Spleen (tissue), 7 donors: Measurements from ENCODE around the gene PCSK7.

Experiments used
- POLR2A ChIP-seq, 3 donors: fragments of 450-650 bp; IDR thresholded peaks; one replicate each; pipeline ENCODE4 v1.5.1; 2017; ENCODE audit warnings: antibody characterized with exemption in 3 of 3, mild to moderate bottlenecking in 1 of 3
- TF ChIP-seq, protein P1 (sequence below), 11 experiments: fragments of 200-600 bp in 7 of 11; fragments of 450-650 bp in 4 of 11; sonication (generic) in 4 of 11; IDR thresholded peaks in 8 of 11; conservative IDR thresholded peaks in 3 of 11; 1 replicate in 7 of 11; 2 replicates in 4 of 11; pipeline versions ENCODE4 v1.4.0 to v1.8.0; 2016 to 2021; ENCODE audit warnings: antibody characterized with exemption in 11 of 11, inconsistent platforms in 4 of 11, mild to moderate bottlenecking in 1 of 11
- donor health status: DM: no; HTN: no; CAD: no; lungs with moderate emphysema.
- donor health status: DM: no; HTN: no; CAD: no.
- donor health status: DM: no; HTN: no; CAD: no.

GRCh38 chr11:117201658-117202305 is 30.1 kb downstream of the PCSK7 start:
- TF ChIP-seq, protein P1, sequence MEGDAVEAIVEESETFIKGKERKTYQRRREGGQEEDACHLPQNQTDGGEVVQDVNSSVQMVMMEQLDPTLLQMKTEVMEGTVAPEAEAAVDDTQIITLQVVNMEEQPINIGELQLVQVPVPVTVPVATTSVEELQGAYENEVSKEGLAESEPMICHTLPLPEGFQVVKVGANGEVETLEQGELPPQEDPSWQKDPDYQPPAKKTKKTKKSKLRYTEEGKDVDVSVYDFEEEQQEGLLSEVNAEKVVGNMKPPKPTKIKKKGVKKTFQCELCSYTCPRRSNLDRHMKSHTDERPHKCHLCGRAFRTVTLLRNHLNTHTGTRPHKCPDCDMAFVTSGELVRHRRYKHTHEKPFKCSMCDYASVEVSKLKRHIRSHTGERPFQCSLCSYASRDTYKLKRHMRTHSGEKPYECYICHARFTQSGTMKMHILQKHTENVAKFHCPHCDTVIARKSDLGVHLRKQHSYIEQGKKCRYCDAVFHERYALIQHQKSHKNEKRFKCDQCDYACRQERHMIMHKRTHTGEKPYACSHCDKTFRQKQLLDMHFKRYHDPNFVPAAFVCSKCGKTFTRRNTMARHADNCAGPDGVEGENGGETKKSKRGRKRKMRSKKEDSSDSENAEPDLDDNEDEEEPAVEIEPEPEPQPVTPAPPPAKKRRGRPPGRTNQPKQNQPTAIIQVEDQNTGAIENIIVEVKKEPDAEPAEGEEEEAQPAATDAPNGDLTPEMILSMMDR (IDR thresholded peaks at IDR 0.05 in 8 of 11, conservative IDR thresholded peaks at IDR 0.05 in 3 of 11): no peak
- TF ChIP-seq POLR2A (IDR thresholded peaks at IDR 0.05): no peak
